GM18508 (cell line): Measurements from ENCODE around the gene DZIP3.
"Not testable (repeated sequence)": the region's sequence is repeated elsewhere in the genome, so short reads cannot be mapped to it uniquely, and the experiment has no call there.

Experiments used
- ATAC-seq: cut with Tn5 transposase; IDR thresholded peaks from one replicate; pipeline ENCODE4 v1.9.1; 2021; ENCODE audit warnings: moderate number of reproducible peaks; ENCODE audit not compliant: insufficient read depth, unreplicated experiment

The DZIP3 gene

GRCh38 chr3:108673988-108674661, 84.6 kb downstream of the DZIP3 start:
- ATAC-seq: no peak

- no peak for ATAC-seq
Observed at GRCh38 chr3:108677811-108678210, 88.3 kb downstream of the DZIP3 start.

- not testable (repeated sequence) for ATAC-seq
Observed at GRCh38 chr3:108692286-108692685, 102.8 kb downstream of the DZIP3 start.

- ATAC-seq: no peak
Observed at GRCh38 chr3:108698461-108698860, 108.9 kb downstream of the DZIP3 start.

GRCh38 chr3:108705045-108705444, 115.5 kb downstream of the DZIP3 start:
- ATAC-seq: no peak

GRCh38 chr3:108713009-108713516, 123.5 kb downstream of the DZIP3 start:
- no peak for ATAC-seq

GRCh38 chr3:108713816-108714215, 124.3 kb downstream of the DZIP3 start:
- no peak for ATAC-seq

GRCh38 chr3:108718454-108718853, 128.9 kb downstream of the DZIP3 start:
- no peak for ATAC-seq

- ATAC-seq: no peak
Observed at GRCh38 chr3:108719178-108719806, 129.8 kb downstream of the DZIP3 start.

GRCh38 chr3:108722724-108723123, 133.2 kb downstream of the DZIP3 start:
- no peak for ATAC-seq

GRCh38 chr3:108724101-108724500, 134.6 kb downstream of the DZIP3 start:
- ATAC-seq: no peak

- ATAC-seq: no peak
Observed at GRCh38 chr3:108728105-108728504, 138.6 kb downstream of the DZIP3 start.

- ATAC-seq: no peak
Observed at GRCh38 chr3:108728934-108729333, 139.4 kb downstream of the DZIP3 start.

GRCh38 chr3:108736821-108737220, 147.3 kb downstream of the DZIP3 start:
- ATAC-seq: no peak

GRCh38 chr3:108742929-108743328, 153.4 kb downstream of the DZIP3 start:
- no peak for ATAC-seq
